Measurements from ENCODE around the gene AP2A2. TPM values are rescaled to one million over a fixed set of nuclear protein-coding genes. Genes with fewer than 3 reads are reported as not detected.
A peak's percentile ranks its signal among the peaks of the same experiment; 100 is the strongest.

Gene AP2A2
- total RNA-seq, 2 donors from 2014 or later = 58.1 to 58.6 TPM

DNA sequence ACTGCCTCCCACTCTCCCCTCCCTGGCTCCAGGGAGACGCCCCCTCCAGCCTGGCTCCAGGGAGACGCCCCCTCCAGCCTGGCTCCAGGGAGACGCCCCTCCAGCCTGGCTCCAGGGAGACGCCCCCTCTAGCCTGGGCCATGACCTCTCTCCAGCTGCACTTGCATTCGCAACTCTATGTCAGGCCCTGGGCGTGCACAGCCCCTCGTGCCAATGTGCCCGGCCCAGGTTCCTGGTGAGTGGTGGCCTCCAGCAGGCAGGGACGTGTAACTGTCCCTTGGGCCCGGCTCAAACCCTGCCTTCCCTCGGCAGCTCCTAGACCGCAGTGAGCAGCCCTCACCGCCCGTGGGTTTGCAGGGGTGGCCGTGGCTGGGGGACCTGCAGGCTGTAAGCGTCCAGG, 104.0 kb downstream of the AP2A2 start:
- no peak for ATAC-seq
- no peak for DNase-seq

DNA sequence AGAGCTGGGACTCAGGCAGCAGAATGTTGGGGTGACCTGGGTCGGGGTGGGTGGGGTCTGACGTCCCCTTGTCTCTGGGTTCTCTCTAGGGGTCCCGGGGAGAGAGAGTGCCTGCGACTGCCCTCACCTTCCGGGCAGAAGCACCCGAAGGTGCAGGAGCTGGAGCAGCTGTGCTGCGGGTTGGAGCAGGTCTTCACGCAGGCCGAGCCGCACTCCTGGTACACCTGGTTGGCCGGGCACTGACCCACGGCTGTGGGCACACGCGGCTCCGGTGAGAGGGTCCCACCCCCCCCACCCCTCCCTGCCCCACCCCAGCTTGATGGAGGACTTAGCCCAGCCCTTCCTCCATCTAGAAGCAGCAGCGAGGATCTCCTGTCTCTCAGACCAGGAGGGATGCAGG, 104.4 kb downstream of the AP2A2 start:
- intact Hi-C loops (cut with DNase I) = no loop called here
- DNase-seq = no peak
- ATAC-seq = no peak

More for the DNA sequence above, 104.0 kb downstream of the AP2A2 start:
- intact Hi-C loops (cut with DNase I) = no loop called here

DNA sequence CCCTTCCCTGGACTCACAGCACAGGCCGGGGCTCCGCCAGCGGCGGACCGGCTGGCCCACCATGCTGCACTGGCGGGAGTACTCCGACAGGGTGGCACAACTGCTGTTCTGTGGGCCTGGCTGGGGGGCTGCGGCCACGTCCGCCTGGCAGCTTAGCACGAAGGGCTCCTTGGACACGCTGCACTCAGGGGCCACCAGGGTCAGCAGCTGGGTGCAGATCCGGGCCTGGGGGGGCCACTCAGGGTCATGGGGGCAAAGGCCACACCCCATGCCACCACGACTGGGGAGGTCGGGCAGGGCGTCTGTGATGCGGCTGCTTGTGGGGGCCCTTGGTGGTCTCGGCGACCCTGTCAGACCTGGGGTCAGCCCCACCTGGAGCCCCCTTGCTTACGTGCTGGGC, 104.9 kb downstream of the AP2A2 start:
- no peak for DNase-seq
- intact Hi-C loops (cut with DNase I) = no loop called here
- no peak for ATAC-seq

DNA sequence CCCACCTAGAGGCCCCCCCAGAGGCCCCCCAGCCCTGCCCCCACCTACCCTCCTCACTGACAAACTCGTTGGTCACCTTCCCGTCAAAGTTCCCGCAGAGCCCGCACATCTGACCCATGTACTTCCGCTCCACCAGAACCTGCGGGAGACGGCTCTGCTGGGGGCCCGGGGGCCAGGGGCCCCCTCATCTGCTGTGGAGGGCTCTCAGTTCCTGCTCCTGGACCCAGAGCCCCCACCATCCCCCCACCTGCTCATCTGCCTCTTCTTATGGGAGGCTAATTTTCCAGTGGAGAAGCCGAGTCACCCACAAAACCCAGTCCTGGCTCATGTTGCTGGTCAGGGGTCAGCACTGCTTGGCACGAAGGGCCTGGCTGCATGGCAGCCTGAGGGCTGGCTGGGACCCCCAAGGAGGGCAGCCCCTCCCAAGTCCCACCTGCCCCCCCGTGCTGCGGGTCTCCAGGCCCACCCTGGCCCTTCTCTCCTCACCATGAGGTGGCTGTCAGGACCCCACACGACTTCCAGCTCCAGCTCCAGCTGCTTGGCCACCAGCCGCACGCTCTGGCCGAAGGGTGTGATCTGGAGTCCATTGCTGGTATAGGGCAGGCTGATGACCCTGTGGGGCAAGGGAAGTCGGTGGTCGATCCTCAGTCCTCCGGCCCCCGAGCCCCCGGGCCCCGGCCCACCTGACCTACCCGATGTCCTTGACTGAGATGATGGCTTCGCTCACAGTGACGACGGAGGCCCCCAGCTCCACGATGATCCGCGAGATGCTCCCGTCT, 105.6 kb downstream of the AP2A2 start:
- ATAC-seq = no peak
- intact Hi-C loops (cut with DNase I) = no loop called here
- DNase-seq = no peak

DNA sequence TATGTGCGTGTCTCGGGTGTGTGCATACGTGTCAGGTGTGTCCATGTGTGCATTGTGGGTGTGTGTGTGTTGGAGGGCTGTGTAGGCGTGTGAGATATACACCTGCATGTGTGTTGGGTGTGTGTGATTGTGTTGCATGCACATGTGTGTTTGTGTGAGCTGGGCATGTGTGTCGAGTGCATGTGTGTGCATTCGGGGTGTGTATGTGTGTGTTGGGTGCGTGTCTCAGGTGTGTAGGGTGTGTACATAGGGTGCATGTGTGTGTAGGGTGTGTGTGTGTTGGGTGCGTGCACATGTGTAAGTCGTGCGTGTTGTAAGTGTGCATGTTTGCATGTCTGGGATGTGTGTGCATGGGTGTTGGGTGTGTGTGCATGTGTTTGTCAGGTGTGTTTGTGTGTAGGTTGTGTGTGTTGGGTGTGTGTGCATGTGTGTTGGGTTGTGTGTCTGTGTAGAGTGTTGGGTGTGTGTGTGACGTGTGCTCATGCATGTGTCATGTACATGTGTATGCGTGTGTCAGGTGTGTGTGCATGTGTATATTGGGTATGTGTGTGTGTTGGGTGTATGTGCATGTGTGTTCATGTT, 106.7 kb downstream of the AP2A2 start:
- no peak for DNase-seq
- intact Hi-C loops (cut with DNase I) = no loop called here
- no peak for ATAC-seq

DNA sequence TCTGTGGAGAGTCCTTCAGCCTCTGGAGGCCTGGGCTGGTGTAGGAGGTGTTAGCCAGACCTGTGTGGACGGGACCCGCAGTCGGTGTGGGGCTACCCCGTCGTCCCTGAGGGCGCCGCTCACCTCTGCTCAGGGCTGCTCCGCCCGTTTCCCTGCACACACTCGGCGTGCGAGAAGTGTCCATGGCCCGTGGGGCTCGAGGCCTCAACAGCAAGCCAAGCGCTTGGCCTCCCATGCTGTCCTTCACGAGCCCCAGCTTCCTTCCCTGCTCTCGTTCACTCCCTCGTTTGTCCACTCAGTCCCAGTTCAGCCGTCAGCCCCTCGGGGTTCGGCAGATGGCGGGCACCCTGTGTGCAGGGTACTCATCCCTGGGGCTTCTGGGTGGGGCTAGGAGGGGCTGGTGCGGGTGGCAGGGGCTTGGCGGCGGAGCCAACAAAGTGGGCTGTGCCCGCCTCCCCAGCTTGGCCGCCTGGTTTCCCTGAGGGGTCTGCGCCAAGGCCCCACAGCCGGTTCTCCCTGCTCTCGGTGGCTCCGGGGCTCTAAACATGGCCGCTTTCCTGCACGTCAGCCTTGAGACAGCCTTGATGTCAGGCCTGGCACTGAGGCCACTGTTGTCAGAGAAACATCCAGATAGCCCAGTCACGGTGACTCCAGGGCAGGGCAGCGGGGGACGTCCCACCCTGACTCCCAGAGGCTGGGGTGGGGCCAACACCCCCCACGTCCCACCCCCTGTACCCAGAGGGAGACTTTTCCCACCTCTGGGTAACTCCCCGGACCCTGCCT, 107.5 kb downstream of the AP2A2 start:
- no peak for ATAC-seq
- intact Hi-C loops (cut with DNase I) = no loop called here
- no peak for DNase-seq

DNA sequence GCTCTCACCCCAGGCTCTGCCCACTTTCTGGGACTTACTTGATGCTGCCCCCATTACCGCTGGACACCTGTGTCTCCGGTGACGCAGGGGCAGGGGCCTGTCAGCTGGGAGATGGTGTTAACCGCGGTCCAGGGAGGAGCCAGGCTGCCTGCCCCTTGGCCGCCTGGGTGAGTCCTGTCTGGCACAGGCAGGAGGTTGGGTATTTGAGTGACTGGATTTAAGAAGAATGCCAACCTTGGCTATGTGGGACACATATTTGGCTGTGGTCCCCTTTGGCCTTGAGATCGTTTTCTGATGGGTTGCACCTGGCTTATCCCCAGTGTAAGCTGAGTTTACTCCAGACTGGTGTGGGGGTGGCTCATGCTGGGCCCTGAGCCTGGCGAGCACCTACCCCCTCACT, 108.3 kb downstream of the AP2A2 start:
- DNase-seq = no peak
- ATAC-seq = no peak
- intact Hi-C loops (cut with DNase I) = no loop called here

DNA sequence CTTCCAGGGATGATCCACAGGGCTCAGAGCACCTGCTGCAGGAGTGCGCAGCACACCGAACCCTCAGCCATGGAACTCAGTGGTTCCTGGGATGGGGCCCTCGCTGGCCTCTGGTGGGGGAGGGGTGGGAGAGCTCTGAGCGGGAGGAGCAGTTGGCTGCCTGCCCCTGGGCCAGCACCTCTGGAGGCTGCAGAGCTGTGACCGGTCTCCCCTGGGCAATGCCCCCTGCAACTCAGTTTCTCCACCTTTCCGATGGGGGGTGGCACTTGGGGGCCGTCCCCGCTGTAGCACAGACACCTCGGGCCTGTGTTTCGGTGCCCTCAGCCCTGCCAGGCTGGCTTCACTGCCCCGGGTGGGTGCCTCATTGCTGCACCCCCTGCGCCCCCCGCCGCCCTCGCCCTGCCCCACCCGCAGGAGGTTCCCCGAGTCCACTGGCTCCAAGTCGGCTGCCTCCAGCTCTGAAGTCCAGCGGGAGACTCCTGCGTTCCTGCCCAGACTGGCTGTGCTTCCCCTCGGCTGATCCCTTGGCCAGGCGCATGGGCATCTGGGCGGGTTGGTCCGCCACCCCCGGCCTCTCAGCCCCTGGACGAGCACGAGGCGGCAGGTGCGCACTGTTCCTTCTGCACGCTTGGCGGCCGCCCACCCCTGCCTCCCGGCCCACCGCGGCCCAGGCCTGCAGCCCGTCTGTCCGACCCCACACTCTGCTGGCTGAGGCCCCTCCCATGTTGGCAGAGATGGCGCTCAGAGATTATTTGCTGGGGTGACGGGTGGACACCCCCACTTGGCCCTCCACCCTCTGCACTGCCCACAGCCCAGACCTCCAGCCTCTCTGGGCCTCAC, 109.0 kb downstream of the AP2A2 start:
- DNase-seq (no peak), ATAC-seq (no peak)
- intact Hi-C loops (cut with DNase I) = no loop called here

DNA sequence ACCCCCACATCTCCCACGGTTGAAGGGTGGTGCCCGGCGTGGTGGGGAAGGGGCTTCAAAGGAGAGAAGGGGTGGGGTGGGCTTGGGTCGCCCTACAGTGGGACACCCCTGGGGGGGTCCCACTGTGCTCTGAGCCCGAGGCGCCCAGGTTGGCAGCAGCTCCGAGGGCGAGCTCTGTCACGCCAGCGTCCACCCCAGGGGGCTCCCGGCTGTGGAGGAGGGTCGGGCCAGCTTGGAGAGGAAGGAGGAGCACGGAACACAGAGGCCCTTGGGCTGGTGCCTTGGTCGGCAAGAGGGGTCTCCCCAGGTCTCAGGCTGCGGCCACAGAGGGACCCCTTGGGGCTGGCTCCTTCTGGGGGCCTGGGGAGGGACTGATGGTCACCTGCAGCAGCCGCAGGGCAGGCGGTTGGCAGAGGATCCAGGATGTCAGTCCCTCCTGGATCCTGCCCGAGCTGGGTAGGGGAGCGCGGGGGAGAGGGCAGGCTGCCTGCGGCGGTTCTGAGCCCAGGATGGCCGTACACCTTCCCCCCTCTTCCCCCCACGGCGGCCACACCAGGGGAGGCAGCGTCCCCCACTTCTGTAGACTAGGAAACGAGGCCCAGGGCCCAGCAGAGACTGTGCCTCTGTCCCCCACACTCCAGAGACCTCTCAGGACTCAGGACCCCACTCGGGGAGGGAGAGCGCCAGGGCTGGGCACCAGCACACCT, 110.1 kb downstream of the AP2A2 start:
- DNase-seq = no peak
- intact Hi-C loops (cut with DNase I) = no loop called here
- no peak for ATAC-seq

DNA sequence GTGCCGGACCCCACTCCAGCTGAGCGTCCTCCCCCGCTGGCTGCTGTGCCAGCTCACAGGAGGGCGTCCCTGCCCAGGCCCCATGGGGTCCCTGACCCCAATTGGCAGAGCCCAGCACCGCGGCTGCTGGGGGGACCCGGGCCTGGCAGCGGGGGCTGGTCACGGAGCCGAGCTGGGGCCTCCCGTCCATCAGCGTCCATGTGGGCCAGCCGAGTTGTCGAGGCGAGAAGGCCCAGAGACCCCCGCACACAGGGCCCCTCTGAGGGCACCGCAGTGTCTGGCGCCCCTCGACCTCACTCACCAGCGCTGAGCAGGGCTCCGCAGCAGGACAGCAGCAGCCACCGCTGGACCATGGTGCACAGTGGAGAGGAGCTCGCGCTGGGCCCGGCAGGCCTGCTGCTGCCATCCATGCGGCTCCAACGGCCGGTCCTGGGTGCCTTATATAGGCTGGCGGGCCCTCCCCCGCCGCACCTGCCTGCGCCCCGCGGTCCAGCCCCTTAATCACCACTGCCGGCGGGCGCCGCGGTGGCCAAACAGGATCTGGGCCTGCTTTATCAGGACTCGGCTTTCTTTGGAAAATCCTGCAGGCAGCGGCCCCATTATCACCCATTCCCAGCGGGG, 110.7 kb downstream of the AP2A2 start, which contains the start of gene MUC6:
TSS of gene MUC6 (minus strand) at position 416 of the 621 bp plus-strand sequence. CDS start at position 353, 63 bp downstream.
- DNase-seq (no peak), ATAC-seq (no peak)
- intact Hi-C loops (cut with DNase I) = no loop called here

DNA sequence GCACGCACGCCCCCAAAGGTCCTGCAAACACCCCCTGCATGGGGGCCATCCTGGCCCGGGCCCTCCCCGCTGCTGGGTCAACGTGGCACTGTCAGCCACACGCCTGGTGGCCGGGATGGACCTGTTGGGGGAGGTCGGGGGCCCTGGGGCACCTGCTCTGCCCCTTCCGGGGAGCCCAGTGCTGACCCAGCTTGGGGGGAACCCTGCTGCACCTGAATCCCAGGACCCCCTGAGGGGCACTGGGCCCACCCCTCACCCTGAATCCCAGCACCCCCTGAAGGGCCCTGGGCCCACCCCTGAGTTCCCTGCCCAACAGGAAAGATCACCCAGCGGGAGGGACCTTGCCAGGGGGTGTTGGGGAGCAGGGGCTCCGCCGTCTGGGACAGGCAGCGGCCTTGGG, 111.3 kb downstream of the AP2A2 start:
- DNase-seq (no peak), ATAC-seq (no peak)
- intact Hi-C loops (cut with DNase I) = no loop called here

DNA sequence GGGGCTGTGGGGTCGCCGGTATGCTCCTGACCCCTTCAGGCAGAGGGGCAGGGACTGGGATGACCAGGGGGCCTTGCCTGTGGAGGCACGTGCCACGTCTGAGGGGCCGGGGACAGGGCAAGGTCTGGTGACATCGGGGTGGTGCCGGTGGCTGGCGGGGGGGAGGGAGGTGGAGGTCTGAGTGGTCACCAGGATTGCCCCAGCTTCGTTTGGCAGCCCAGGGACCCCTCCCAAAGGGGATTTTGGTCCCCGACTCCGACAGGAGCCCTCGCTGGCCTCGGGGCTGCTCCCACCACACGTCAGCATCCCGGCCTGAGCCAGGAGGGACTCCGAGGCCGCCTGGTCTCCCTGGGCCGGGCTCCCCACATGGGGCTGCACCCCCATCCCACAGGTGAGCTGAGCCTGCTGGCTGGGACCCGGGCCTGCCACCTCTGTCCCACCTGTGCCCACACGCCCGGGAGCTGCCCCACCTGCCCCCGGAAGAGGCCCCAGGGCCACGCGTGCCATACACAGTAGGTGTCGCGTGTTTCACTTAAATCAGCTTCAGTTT, 111.9 kb downstream of the AP2A2 start:
- DNase-seq (no peak), ATAC-seq (no peak)
- intact Hi-C loops (cut with DNase I) = no loop called here

DNA sequence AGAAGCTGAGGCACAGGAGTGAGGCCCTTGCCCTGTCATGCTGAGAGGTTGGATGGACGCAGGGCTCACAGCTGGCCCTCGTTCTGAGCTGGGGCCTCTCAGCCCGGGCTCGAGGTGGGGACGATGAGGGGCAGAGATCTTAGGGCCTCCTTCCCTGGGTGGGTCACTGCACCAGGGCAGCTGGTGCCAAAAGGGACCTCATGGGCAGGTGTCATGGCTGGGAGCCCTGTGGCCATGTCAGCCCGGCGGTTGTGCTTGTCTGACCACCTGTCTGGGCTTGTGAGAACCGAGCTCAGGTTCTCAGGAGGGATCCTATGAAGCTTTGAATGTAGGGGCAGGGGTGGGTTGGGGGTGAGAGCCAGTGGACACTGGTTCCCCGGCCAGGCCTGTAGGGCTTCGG, 112.7 kb downstream of the AP2A2 start:
- ATAC-seq (no peak), DNase-seq (no peak)
- intact Hi-C loops (cut with DNase I) = no loop called here

DNA sequence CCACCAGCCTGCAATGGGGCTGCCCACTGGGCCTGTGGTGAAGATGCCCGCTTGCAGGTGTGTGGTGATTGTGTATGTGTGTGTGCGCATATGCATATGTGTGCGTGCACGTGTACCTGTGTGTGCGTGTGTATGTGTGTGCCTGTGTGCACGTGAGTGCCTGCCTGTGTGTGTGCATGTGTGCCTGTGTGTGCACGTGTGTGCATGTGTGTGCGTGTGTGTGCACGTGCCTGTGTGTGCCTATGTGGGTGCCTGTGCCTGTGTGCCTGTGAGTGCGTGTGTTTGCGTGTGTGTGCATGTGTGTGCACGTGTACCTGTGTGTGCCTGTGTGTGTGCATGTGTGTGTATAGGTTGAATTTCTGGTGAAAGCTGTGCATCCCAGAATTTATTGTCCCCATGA, 113.3 kb downstream of the AP2A2 start:
- DNase-seq (peak; percentile 10), ATAC-seq (no peak)
- intact Hi-C loops (cut with DNase I) = no loop called here

DNA sequence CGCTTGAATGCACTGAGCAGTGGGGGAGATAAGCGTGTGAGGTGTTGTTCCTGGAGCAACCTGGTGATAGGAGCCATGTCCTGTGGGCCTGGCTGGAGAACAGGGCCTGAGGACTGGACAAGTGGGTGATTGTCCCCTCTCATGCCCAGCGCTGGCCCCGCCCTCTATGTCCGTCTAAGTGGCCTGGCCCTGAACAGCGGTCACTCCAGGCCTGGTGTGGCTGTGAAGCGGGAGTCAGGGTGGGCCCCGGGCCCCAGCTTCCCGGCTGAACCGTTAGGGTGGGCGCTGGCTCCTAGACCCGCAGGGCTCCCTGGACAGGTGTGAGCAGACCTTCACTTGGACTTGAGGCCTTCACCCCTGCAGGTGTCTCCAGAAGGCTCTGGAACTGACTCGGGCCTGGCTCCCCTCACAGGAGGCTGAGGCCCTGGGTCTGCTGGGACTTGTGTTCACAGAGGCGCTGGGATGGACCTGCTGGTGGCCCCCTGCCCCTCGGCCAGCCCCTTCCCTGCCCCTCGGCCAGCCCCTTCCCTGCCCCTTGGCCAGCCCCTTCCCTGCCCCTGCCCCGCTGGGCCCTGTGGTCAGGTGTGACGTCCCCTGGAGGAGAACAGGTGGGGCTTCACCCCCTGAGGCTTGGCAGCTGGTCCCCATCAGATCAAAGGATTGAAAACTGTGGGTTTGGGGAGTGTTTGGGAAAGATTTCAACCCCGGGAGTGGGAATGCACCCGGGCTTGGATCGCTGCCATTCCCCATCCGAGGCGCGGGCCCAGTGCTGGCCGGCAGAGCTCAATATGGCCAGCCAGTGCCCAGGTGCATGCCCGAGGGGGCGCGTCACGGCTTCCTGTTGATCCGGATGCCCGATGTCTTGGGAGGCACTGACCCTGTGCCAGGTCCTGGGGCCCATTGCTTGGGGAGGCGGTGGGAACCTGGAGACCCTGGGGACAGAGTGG, 114.1 kb downstream of the AP2A2 start:
- DNase-seq = peak; percentile 18
- ATAC-seq = no peak
- intact Hi-C loops (cut with DNase I) = loop anchor here in 1 of 2 donors (10.0 kb wide), 1 partner anchor 185 kb away; no protein-coding TSS in a partner anchor

DNA sequence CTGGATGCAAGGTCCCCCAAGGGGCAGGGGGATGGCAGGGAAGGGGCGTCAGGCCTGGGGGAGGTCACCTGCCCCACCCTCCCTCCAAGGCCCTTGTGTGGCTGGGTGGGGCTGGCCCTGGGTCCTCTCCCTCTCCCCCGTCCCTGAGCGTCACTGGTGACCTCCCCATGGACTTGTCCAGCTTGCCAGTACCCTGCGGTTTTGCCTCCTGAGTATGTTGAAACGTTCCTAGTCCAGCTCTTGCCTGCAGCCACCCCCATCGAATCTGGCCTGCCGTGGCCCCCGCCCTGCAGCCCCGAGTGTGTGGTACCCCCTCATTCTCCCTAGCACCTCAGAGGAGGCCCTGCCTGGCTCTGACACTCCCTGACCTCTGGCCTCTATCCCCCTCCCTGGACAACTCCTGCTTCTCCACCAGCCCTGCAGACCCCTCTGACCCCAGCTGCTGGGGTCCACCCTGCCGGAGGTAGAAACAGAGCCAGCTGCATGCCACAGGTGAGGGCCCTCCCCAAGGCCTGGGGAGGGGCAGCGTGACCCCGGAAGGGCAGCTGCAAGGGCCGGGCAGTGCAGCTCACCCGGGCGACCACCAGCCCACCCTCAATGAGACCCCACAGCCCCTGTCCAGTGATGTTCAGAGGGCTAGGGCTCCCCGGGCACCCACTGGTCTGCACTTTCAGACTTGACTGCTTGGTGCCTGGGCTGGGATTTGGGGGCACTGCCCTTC, 114.9 kb downstream of the AP2A2 start:
- ATAC-seq = no peak
- intact Hi-C loops (cut with DNase I) = loop anchor here in 1 of 2 donors (10.0 kb wide), 1 partner anchor 186 kb away; no protein-coding TSS in a partner anchor
- peak; percentile 19 for DNase-seq

Data from left cardiac atrium (tissue), 4 donors.